GM18858 (cell line): Measurements from ENCODE around the gene MAPRE3.

ENCODE experiments used
- ATAC-seq: cut with Tn5 transposase; IDR thresholded peaks from one replicate; pipeline ENCODE4 v1.9.1; 2021; ENCODE audit not compliant: unreplicated experiment

MAPRE3 gene

GRCh38 chr2:26982102-26982742 lies 11.8 kb downstream of the MAPRE3 start:
- no peak for ATAC-seq

DNA sequence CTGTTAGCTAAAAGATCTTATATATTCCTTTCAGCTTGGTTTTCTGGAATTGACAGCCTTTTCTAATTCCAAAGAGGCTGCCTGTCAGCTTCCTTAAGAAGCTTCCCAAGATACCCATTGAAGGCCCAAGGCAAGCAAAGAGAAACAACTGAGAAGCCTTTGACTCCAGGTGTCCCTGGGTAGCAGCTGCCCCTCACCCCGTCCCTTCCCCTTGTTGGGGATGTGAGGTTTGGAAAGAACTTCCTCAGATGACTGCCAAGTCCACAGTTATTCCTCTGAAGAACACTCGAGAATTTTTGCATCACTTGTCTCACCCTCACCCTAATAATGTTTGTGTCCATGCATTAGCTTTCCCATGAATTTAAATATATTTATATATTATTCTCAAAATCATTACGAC lies 13.3 kb downstream of the MAPRE3 start:
- no peak for ATAC-seq

GRCh38 chr2:26985807-26986206 lies 15.4 kb downstream of the MAPRE3 start:
- ATAC-seq, result no peak

DNA sequence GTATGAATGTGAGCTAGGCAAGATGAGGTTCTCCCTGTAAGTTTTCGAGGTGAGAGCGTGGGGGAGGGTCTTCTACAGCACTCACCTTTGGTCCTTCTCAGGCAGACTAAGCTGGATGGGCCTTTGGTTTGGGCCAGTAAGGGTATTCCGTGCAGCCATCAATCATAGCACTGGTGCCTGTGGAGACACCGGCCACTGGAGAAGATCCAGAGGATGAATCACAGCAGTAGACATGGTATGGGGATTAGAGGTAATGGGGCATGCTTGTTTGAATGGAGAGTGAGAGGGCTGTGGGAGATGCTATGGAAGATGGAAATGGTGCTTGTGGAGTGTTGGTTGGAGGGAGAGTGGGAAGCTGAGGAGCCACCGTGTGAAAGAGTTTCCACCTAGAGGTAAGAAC lies 16.1 kb downstream of the MAPRE3 start:
- no peak for ATAC-seq

DNA sequence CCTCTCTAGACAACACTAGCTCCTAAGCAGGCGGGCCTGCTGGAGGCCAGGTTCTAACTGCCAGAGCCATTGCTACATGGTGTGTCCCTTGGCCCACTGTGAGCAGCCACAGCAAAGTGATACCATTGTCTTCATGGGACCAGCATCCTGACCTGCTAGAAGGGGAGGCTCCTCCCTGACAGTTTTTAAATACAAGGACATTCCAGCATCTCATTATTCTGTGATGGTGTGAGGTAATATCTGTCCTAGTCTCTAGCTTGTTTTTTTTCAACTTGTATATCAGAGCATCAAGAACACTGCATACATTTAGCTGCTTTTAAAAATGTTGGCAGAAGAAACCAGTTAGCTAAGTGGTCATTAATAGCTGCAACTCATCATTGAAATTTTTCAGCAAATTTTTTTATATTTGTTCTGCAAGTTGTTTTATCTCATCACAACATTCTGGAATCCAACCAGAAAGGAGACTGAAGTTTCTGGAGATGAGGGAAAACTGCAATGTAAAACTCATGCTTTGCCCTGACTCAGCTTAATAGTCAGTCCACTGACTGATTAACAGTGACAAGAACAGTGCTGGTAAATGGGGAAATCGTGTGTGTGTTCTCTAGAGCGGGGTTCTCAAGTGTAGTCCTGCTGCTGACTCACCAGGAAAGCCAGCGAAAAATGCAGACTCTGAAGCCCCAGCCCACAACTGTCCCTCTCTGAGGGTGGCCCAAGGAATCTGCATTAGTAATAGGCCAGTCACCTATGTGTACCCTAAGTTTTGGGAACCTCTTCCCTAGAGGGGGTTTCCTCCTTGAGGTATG lies 17.8 kb downstream of the MAPRE3 start:
- no peak for ATAC-seq

DNA sequence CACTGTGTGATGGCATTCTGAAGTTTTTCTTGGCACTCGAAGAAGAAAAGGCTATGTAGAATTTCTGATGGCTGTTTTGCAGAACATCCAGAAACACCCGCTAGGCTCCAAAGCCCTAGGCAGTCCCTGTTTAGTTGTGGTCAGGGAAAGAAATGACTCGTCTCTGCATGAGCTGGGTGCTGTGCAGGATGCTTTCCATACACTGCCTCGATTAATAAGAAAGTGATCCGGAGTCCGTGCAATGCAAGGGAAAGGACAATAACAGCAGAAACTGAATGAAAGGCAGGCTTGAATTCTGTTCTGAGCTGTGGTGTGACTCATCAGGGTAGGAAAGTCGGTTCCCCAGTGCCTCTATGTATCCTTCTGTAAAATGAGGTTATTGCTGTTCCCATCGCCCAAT lies 18.7 kb downstream of the MAPRE3 start:
- ATAC-seq, result no peak

DNA sequence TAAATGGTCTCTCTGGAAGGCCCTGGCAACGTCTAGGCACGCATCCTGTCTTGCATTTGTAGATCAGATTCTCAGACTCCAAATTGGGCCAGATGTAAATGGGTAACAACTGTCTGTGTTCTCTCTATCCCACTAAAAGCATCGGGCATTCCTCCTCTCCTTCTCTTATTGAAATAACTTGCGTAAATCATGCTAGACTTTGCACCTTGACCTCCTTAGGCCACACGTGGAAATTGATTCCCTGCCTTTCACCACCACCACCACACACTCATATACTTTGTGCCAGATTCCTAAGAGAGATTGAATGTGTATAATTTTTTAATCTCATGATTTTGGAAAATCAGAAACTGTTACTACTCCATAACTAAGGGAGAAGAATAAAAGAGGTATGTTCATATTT lies 21.3 kb downstream of the MAPRE3 start:
- no peak for ATAC-seq

DNA sequence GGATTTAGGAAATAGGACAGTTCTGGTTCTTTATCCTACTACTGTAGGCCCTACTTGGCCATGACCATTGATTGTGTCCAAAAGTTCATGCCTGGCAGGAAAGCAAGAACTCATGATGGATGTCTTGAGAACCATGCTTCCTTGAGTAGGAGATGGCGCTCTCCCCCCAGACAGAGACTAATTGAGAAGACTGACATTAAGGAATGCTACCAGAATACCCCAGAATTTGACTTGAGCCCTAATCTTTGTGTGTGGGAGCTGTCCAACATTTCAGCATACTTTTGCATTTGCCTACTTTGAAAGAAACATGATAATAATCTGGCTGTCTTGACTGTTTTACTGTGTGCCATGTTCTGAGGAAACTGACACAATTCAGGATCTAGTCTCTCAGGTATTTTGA lies 23.3 kb downstream of the MAPRE3 start:
- no peak for ATAC-seq

GRCh38 chr2:26994983-26995382 lies 24.5 kb downstream of the MAPRE3 start:
- ATAC-seq, result no peak

DNA sequence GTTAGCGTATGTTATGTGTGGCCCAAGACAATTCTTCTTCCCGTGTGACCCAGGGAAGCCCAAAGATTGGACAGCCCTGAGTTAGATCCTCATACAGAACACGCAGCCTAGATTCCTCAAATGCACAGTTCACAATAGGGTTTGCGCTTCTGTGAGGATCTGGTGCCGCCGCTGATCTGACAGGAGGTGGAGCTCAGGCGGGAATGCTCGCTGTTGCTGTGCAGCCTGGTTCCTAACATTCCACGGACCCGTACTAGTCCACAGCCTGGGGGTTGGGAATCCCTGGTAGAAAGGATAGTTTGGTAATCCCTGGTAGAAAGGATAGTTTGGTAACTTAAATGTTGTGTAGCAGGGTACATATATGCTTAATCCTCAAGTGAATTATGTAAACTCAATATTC lies 27.0 kb downstream of the MAPRE3 start:
- ATAC-seq, result no peak

DNA sequence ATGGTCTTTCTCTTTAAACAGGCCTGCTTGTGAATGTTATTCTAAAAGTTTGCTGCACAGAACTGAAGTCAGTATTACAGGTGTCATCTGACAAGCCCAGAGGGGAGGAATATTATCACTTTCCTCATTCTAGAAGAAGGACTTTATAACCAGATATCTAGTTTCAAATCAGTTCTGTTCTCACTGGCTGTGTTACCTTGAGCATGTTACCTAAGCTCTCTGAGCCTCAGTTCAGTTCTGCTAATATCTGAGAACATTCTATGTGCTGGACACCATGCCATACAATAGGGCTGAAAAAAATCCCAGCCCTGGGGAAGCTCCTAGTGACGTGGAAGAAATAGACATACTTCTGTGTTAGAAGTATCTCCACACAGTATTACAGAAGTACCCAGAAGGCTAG lies 27.9 kb downstream of the MAPRE3 start:
- no peak for ATAC-seq

GRCh38 chr2:27000228-27000627 lies 29.8 kb downstream of the MAPRE3 start:
- ATAC-seq, result no peak

GRCh38 chr2:27000995-27001394 lies 30.6 kb downstream of the MAPRE3 start:
- no peak for ATAC-seq

DNA sequence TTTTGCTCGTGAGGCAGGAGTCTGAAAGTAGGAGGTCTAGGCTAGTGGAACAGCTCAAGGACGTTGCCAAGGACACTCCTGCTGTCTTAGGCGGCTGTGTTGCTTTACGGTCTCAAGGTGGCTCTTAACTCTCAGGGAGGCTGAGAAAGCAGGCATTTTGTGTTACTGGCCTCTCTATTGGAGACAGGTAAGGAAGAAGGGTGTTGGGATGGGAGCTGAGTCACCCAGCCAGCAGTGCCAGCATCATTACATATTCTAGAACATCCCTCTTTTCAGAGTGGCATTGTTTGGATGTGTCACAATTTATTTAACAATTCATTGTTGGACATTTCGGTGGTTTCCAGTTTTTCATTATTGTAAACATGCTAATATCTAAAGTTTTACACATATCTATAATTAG lies 31.5 kb downstream of the MAPRE3 start:
- no peak for ATAC-seq

- ATAC-seq, result no peak
These were observed 32.6 kb downstream of the MAPRE3 start for GRCh38 chr2:27003007-27003406.

DNA sequence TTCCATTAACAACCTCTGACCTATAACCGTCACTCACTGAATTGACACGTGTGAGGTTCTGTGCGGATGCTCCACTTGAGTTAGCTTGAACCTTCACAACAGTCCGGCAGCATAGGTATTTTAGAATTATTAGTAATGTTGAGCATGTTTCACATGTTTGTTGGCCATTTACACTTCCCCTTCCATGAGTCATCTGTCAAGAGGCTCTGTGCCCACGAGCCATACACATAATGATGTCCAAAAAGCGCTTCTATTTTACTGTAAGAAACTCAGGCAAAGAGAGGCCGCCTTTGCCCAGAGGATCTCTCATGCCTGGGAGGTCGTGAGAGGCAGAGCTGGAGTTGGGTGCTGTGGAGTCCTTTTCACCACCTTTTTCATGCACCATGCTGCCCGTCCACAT lies 33.4 kb downstream of the MAPRE3 start:
- ATAC-seq, result no peak

DNA sequence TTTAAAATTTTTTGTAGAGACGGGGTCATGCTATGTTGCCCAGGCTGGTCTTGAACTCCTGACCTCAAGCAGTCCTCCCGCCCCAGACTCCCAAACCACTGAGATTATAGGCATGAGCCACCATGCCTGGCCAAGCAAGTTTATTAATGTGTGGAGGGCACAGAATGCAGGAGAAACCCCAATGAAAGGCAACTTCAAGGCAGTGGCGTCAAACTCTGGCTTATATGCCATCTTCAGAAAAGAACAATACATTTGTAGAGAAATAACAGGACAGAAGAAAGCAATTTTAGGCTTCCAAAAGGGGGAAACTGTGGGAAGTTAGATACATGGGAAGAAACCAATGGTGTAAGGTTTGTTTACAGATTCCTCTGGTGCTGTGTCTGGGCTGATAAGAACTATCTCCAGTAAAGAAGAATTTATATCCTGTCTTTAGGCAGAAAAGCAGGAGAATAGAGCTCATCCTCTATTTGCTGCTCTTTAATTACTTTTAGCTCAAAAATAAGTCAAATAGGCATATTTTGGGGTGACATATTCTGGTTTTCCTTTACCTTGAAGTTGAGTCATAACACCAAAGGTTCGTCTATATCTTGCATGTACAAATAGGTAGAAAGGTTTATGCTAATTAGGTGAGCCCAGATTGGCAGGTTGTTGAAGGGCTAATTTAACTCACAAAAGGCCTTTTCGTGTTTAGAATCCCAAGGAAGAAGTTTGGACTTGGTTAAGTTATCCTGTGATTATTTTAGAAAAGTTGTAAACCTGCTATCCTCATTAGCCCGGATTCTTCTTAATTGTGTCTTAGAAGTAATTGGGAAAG lies 36.4 kb downstream of the MAPRE3 start:
- ATAC-seq, result no peak

- ATAC-seq, result no peak
These were observed 37.3 kb downstream of the MAPRE3 start for GRCh38 chr2:27007416-27008374.

DNA sequence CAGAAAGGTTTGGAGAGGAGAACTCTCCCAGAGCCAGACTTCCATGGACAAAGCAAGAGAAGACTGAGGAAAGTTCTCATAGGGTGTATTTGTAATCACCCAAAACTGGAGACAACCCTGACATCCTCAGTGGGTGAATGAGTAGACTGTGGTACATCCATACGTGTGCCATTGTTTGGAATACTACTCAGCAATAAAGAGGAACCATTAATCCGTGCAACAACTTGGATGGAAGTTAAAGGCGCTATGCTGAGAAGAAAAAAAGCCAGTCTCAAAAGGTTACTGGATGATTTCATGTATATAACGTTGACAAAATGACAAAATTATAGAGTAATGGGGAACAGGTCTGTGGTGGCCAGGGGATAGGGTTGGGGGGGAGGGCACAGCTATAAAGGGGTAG lies 38.2 kb downstream of the MAPRE3 start:
- ATAC-seq, result no peak

GRCh38 chr2:27009083-27009482 lies 38.6 kb downstream of the MAPRE3 start:
- ATAC-seq, result no peak

GRCh38 chr2:27009716-27010115 lies 39.3 kb downstream of the MAPRE3 start:
- ATAC-seq, result no peak
